K562 (cell line): ENCODE results near the gene UBE2M. TPM values are rescaled to one million over a fixed set of nuclear protein-coding genes. Genes with fewer than 3 reads are reported as not detected.

ENCODE experiments used
- ATAC-seq: fragments of 200-7000 bp; cut with Tn5 transposase; 3 replicates; pipeline ENCODE4 v1.9.1; 2020; ENCODE audit warnings: moderate library complexity
- BruUV-seq: library from RNA; stranded (reverse); fragments of 400-500 nt; replicated peaks from 2 replicates; lab custom pipeline; 2021; lab: Mats Ljungman, UMichigan
- CTCF ChIA-PET: fragments of 300-600 bp; formaldehyde crosslinking; extraction: SDS; loops from one replicate; lab custom pipeline; 2021; ENCODE audit warnings: low intra/inter-chr PET ratio; lab: Yijun Ruan, JAX
- POLR2A ChIA-PET: fragments of 300-600, 350-650 bp; sonication (Branson Sonifier 250); formaldehyde crosslinking; extraction: SDS; loops from one replicate; lab custom pipeline; 2021; ENCODE audit warnings: antibody characterized with exemption, inconsistent platforms; lab: Yijun Ruan, JAX
- DNase-seq, 4 experiments: peaks; one replicate each; pipeline versions ENCODE4 v3.0.0 to v3.0.0-alpha.2; 2011 to 2018; ENCODE audit warnings: low spot score in 3 of 4, mixed read lengths in 3 of 4; ENCODE audit errors: extremely low read depth in 1 of 4
- FAIRE-seq: peaks from 2 replicates; lab custom pipeline; 2011; peaks lifted over from hg19 to GRCh38; lab: Jason Lieb, UNC
- H2AFZ ChIP-seq: 2 replicates; pipeline ENCODE4 v1.6.0; 2011; ENCODE audit warnings: low read depth, low read length, control low read depth, inconsistent platforms
- H3K27ac ChIP-seq: fragments of 200-600 bp; 3 replicates; pipeline ENCODE4 v1.8.0; 2011; ENCODE audit warnings: low read depth, mild to moderate bottlenecking, control low read depth, inconsistent platforms, low read length, moderate library complexity, mixed read lengths; ENCODE audit errors: extremely low read depth
- H3K27me3 ChIP-seq, 2 experiments: fragments of 300-600 bp in 1 of 2; 2 replicates in 1 of 2; 3 replicates in 1 of 2; pipeline versions ENCODE4 v1.6.0 to v1.8.0; 2011; ENCODE audit warnings: inconsistent platforms in 2 of 2, low read length in 2 of 2, mild to moderate bottlenecking in 1 of 2, mixed read lengths in 1 of 2, moderate library complexity in 1 of 2; ENCODE audit not compliant: control insufficient read depth in 2 of 2, insufficient read depth in 2 of 2
- H3K36me3 ChIP-seq: fragments of 300-600 bp; 3 replicates; pipeline ENCODE4 v1.8.0; 2011; ENCODE audit warnings: mild to moderate bottlenecking, low read length, inconsistent platforms; ENCODE audit not compliant: control insufficient read depth, insufficient read depth
- H3K4me1 ChIP-seq, 2 experiments: fragments of 200-600 bp in 1 of 2; replicated peaks in 1 of 2; 2 replicates in 1 of 2; 3 replicates in 1 of 2; pipeline versions ENCODE4 v1.5.1 to v1.8.0; 2011; ENCODE audit warnings: inconsistent platforms in 2 of 2, low read length in 2 of 2, mild to moderate bottlenecking in 1 of 2, mixed read lengths in 1 of 2, moderate library complexity in 1 of 2; ENCODE audit not compliant: control insufficient read depth in 2 of 2, insufficient read depth in 2 of 2
- H3K4me2 ChIP-seq: 2 replicates; pipeline ENCODE4 v1.6.1; 2011; ENCODE audit warnings: low read length, control low read depth, inconsistent platforms, mixed read lengths; ENCODE audit not compliant: insufficient read depth
- H3K4me3 ChIP-seq: fragments of 200-600 bp; sonication (generic), shearing (Covaris generic); 2 replicates; pipeline ENCODE4 v1.5.1; 2016; ENCODE audit warnings: control low read depth, inconsistent platforms
- H3K79me2 ChIP-seq: fragments of 200-600 bp; 3 replicates; pipeline ENCODE4 v1.8.0; 2011; ENCODE audit warnings: low read length, inconsistent platforms; ENCODE audit not compliant: control insufficient read depth, insufficient read depth
- H3K9ac ChIP-seq, 2 experiments: 2 replicates each; pipeline versions ENCODE4 v1.6.0 to v1.6.1; 2011; ENCODE audit warnings: low read depth in 2 of 2, low read length in 2 of 2, control low read depth in 1 of 2, inconsistent platforms in 1 of 2, mild to moderate bottlenecking in 1 of 2, mixed read lengths in 1 of 2; ENCODE audit not compliant: insufficient read depth in 1 of 2
- H3K9me1 ChIP-seq: one replicate; pipeline ENCODE4 v1.6.0; 2011; ENCODE audit warnings: inconsistent platforms, mild to moderate bottlenecking, low read length, moderate library complexity; ENCODE audit not compliant: control insufficient read depth, insufficient read depth
- H3K9me3 ChIP-seq: replicated peaks from 2 replicates; pipeline ENCODE4 v1.5.1; 2011; ENCODE audit warnings: low read depth, low read length, inconsistent platforms; ENCODE audit not compliant: control insufficient read depth, insufficient read depth
- H4K20me1 ChIP-seq: replicated peaks from 2 replicates; pipeline ENCODE4 v1.6.1; 2011; ENCODE audit warnings: low read length, inconsistent platforms, mixed read lengths; ENCODE audit not compliant: control insufficient read depth, insufficient read depth
- CHCHD3 ChIP-seq: fragments of 250-450 bp; sonication (Bioruptor Pico); IDR thresholded peaks from 2 replicates; pipeline ENCODE4 v2.1.2; 2022; ENCODE audit warnings: mild to moderate bottlenecking
- CREBBP ChIP-seq: IDR thresholded peaks from one replicate; pipeline ENCODE4 v1.6.1; 2012; ENCODE audit warnings: low read depth, mild to moderate bottlenecking, control low read depth, inconsistent platforms, low read length
- E2F3 ChIP-seq: fragments of 250-450 bp; sonication (Bioruptor Pico); IDR thresholded peaks from 2 replicates; pipeline ENCODE4 v1.4.0; 2020; ENCODE audit warnings: mild to moderate bottlenecking
- GABPB1 ChIP-seq: sonication (generic); formaldehyde crosslinking; IDR thresholded peaks from 2 replicates; pipeline ENCODE4 v1.8.0; 2022; ENCODE audit warnings: mild to moderate bottlenecking, missing genetic modification reagents
- HEY1 ChIP-seq: fragments of 250-450 bp; sonication (Bioruptor Pico); IDR thresholded peaks from 2 replicates; pipeline ENCODE4 v1.5.0; 2020; ENCODE audit warnings: mild to moderate bottlenecking, moderate library complexity, borderline replicate concordance
- NCOA2 ChIP-seq, 2 experiments: fragments of 450-650 bp; IDR thresholded peaks; 2 replicates each; pipeline ENCODE4 v1.6.1; 2018; ENCODE audit warnings: mild to moderate bottlenecking in 2 of 2, moderate library complexity in 1 of 2; ENCODE audit not compliant: partially characterized antibody in 2 of 2
- PRDM10 ChIP-seq: fragments of 450-650 bp; IDR thresholded peaks from 2 replicates; pipeline ENCODE4 v1.6.1; 2018; ENCODE audit not compliant: partially characterized antibody
- RFX1 ChIP-seq: fragments of 450-650 bp; IDR thresholded peaks from 2 replicates; pipeline ENCODE4 v1.6.1; 2016; ENCODE audit warnings: mild to moderate bottlenecking, moderate library complexity
- SP1 ChIP-seq: sonication (generic); formaldehyde crosslinking; IDR thresholded peaks from 2 replicates; pipeline ENCODE4 v1.8.1; 2022; ENCODE audit warnings: mild to moderate bottlenecking, missing genetic modification reagents
- ZNF217 ChIP-seq: sonication (generic); formaldehyde crosslinking; IDR thresholded peaks from 2 replicates; pipeline ENCODE4 v1.8.0; 2022; ENCODE audit warnings: mild to moderate bottlenecking, missing genetic modification reagents
- ZNF384 ChIP-seq: IDR thresholded peaks from 2 replicates; pipeline ENCODE4 v1.6.1; 2012; ENCODE audit warnings: low read depth, low read length, improper control_type of control experiment
- ZNF696 ChIP-seq: fragments of 250-450 bp; sonication (Bioruptor Pico); conservative IDR thresholded peaks from 2 replicates; pipeline ENCODE4 v1.4.0; 2020; ENCODE audit warnings: mild to moderate bottlenecking, moderate library complexity
- ZNF75A ChIP-seq: fragments of 450-650 bp; formaldehyde crosslinking; IDR thresholded peaks from 2 replicates; pipeline ENCODE4 v1.4.0; 2020; ENCODE audit warnings: mild to moderate bottlenecking
- WGBS: fragments of 100-300 bp; shearing (Covaris generic); methylation state at CpG from one replicate; pipeline ENCODE4 v1.1.6; 2016; ENCODE audit warnings: low coverage, mixed read lengths; ENCODE audit not compliant: insufficient coverage; ENCODE audit errors: missing lambda C conversion rate; 5-methylcytosine and 5-hydroxymethylcytosine counted together
- in situ Hi-C: fragments of 300-500 bp; cut with MboI; formaldehyde crosslinking; loops from 4 replicates; pipeline ENCODE4 v1.15.0; 2018; ENCODE audit warnings: inconsistent platforms, mixed read lengths
- intact Hi-C: fragments of 100-400 bp; cut with micrococcal nuclease; formaldehyde crosslinking; loops from 2 replicates; pipeline ENCODE4 v1.14.2; 2022
- polyA plus RNA-seq, 8 experiments: library from polyadenylated mRNA; depleted of rRNA in 4 of 8; stranded (reverse) in 5 of 8; unstranded in 3 of 8; fragments of >200 nt; fragmentation: Nextera tagmentation in 2 of 8; fragmentation: Illumina TruSeq in 1 of 8; extraction: Ambion mirVana in 2 of 8; extraction: Trizol in 1 of 8; gene quantifications; 2 replicates each; pipeline versions ENCODE4 v1.2.1 to v1.2.3, GENCODE V29; 2011 to 2014; ENCODE audit warnings: inconsistent platforms in 1 of 8, missing spikeins in 1 of 8
- total RNA-seq, 7 experiments: library from RNA; depleted of rRNA in 6 of 7; stranded (reverse); fragments of >200 nt in 6 of 7; fragmentation: Illumina TruSeq in 2 of 7; extraction: Trizol in 2 of 7; gene quantifications; 2 replicates each; pipeline versions ENCODE4 v1.2.1 to v1.2.3, GENCODE V29; 2011 to 2021; ENCODE audit warnings: low replicate concordance in 1 of 7
- TF ChIP-seq, protein P1 (sequence below): fragments of 250-450 bp; sonication (Bioruptor Pico); IDR thresholded peaks from 2 replicates; pipeline ENCODE4 v1.5.0; 2021

The UBE2M gene
- total and polyA plus RNA-seq, 9 of the 15 experiments (the other 6 are each of a cell fraction or from before 2014, with no cell fraction given), result 0.92 to 163 (median 85.7) TPM

GRCh38 chr19:58514564-58515022 lies 43.8 kb downstream of the UBE2M start:
- in situ Hi-C loops, result no loop called here
- Histone ChIP-seq H4K20me1 (no peaks in the 10 kb centered on the region), H3K27ac (peak overlapping the region; percentile 79), H3K4me2 (peak overlapping the region; percentile 99), H3K9ac (peak overlapping the region; percentile 84 to 85), H3K36me3 (peaks cover 31% of the 10 kb centered on the region; the same call in 2 of the 3 replicates), H3K9me1 (peaks cover 10% of the 10 kb centered on the region), H3K4me3 (peak overlapping the region; percentile 53), H3K4me1 (peaks cover 13 to 78% of the 10 kb centered on the region in 2 experiments), H3K27me3 (no peaks in the 10 kb centered on the region)
- intact Hi-C loops, result loop anchor here (5.0 kb wide), 1 partner anchor 332 kb away; the partner anchor contains the start of gene ZNF274
- ATAC-seq, result no peak
- no TSS peak for BruUV-seq
- CTCF ChIA-PET, result no interaction called here
- TF ChIP-seq GABPB1 (no peak), ZNF217 (CRISPR knock-in tag) (no peak), SP1 (CRISPR knock-in tag) (no peak), CHCHD3 (CRISPR knock-in tag) (no peak), ZNF75A (no peak), E2F3 (no peak), ZNF384 (no peak), CREBBP (no peak), NCOA2 (IDR thresholded peaks at IDR 0.05; ENCODE audit: partially characterized antibody in 2 of 2) (no peak), ZNF696 (CRISPR knock-in tag) (no peak), PRDM10 (no peak), HEY1 (CRISPR knock-in tag) (no peak), RFX1 (no peak)
- TF ChIP-seq, protein P1, sequence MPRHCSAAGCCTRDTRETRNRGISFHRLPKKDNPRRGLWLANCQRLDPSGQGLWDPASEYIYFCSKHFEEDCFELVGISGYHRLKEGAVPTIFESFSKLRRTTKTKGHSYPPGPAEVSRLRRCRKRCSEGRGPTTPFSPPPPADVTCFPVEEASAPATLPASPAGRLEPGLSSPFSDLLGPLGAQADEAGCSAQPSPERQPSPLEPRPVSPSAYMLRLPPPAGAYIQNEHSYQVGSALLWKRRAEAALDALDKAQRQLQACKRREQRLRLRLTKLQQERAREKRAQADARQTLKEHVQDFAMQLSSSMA, result no peak
- TF ChIP-seq, all 486 proteins: peak for 0
- WGBS, result 67% methylated on average over 3 of the region's 3 CpGs
- H3K9me3 ChIP-seq, result no peaks in the 10 kb centered on the region; the same call in 1 of the 2 replicates
- POLR2A ChIA-PET, result interaction anchor here (1.0 kb wide), 2 partner anchors 15 to 29 kb away, joined by 7 to 8 read pairs; partner anchors contain the start of gene TRIM28
- no peak for FAIRE-seq
- no peak for DNase-seq
- H3K79me2 ChIP-seq, result peaks cover 47% of the 10 kb centered on the region
- 0 out of 2 replicates have a peak overlapping the region, but pooled peaks have one; percentile 57 for H2AFZ ChIP-seq
